Dendritic cell treated with granulocyte-macrophage colony-stimulating factor and Interleukin-4, amounts not matched to agents 40 ng/mL and 50 ng/mL, for 4 days (primary cell): ENCODE data around the gene IWS1.
"Not testable (repeated sequence)": the region's sequence is repeated elsewhere in the genome, so short reads cannot be mapped to it uniquely, and the experiment has no call there.

Experiments
- H3K27ac Mint-ChIP-seq: one replicate; pipeline ENCODE4 v1.8.0; 2022; ENCODE audit warnings: mild to moderate bottlenecking, mixed read lengths
- H3K27me3 Mint-ChIP-seq: one replicate; pipeline ENCODE4 v1.8.0; 2022; ENCODE audit warnings: mild to moderate bottlenecking, mixed read lengths
- H3K36me3 Mint-ChIP-seq: one replicate; pipeline ENCODE4 v1.8.0; 2022; ENCODE audit warnings: low read depth, mixed read lengths
- H3K4me1 Mint-ChIP-seq: one replicate; pipeline ENCODE4 v1.8.0; 2022; ENCODE audit warnings: low read depth, mixed read lengths
- H3K4me3 Mint-ChIP-seq: one replicate; pipeline ENCODE4 v1.8.0; 2022; ENCODE audit warnings: mild to moderate bottlenecking, moderate library complexity, mixed read lengths
- H3K9me3 Mint-ChIP-seq: one replicate; pipeline ENCODE4 v1.8.0; 2022; ENCODE audit warnings: mixed read lengths
- intact Hi-C: fragments of 100-400 bp; cut with micrococcal nuclease; formaldehyde crosslinking; loops from one replicate; pipeline ENCODE4 v1.15.0; 2022

The IWS1 gene

DNA sequence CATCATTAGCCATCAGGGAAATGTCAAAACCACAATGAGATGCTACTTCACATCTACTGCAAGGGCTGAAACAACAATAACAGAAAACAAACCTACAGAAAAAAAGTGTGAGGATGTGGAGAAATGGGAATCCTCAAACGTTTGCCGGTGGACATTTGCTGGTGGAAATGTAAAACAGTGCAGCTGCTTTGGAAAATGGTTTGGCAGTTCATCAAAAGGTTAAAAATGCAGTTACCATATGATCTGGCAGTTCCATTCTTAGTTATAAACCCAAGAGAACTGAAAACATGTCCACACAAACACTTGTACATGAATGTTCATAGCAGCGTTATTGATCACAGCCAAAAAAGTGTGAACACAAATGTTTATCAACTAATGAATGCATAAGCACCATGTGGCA lies 63.8 kb downstream of the IWS1 start:
- intact Hi-C loops: no loop called here
- Mint-ChIP-seq H3K9me3 (no peaks in the 10 kb centered on the region), H3K4me3 (no peak overlapping the region), H3K36me3 (peaks cover 4% of the 10 kb centered on the region), H3K4me1 (peaks cover 24% of the 10 kb centered on the region), H3K27me3 (no peaks in the 10 kb centered on the region), H3K27ac (no peak overlapping the region)

DNA sequence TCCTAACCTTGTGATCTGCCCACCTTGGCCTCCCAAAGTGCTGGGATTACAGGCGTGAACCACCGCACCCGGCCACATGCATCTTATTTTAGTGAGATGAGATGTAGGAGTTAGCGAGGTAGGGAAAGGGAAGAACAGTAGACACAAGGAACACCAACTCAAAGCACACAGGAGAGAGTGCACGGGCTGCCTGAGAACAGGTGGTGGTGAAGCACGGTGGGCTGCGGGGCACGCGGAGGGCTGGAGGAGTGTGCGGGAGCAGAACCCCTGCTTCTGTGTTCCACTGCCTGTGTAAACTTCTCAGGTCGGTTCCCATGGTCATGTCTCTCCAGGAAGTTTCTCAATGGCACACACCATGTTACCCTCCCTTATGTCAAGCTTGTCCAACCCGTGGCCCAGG lies 69.3 kb downstream of the IWS1 start:
- H3K36me3 Mint-ChIP-seq: no peaks in the 10 kb centered on the region
- no peak overlapping the region for H3K27ac Mint-ChIP-seq
- H3K4me1 Mint-ChIP-seq: peaks cover 31% of the 10 kb centered on the region
- intact Hi-C loops: no loop called here
- no peaks in the 10 kb centered on the region for H3K9me3 Mint-ChIP-seq
- no peak overlapping the region for H3K4me3 Mint-ChIP-seq
- no peaks in the 10 kb centered on the region for H3K27me3 Mint-ChIP-seq

DNA sequence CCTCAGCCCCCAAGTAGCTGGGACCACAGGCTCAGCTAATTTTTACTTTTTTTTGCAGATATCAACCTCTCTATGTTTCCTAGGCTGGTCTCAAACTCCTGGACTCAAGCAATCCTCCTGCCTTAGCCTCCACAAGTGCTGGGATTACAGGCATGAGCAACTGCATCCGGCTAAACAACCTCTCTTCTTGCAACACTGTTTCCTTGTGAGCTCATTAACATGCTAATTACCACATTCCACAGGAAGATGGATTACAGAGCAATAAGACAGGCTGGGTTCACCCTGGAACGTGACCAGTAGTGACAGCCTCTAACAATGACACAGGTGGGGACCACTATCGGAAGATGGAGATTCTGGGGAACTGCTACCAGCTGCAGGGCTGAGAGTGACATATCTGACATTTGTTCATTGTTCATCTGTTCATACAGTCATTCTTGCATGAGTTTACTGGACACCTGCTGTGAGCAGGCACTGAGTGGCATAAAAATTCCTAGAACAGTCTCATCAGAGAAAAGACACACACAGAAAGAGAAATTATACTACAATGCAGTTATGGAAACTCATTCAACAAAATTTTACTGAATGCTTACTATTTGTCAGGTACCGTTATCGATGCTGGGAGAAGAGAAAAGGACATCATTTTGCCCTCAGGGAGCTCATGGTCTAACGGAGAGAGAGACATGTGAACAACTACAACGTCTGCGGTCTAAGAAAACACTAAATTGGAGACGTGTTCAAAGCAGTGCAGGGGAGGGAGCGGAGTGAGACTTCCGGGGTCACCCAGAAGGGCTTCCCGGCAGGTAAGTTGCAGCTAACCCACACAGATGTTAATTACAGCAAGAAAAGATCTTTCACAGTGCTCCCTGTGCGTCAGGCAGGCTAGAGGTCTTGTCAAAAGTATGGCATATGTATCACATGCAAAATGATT lies 70.5 kb downstream of the IWS1 start:
- intact Hi-C loops: no loop called here
- Mint-ChIP-seq H3K36me3 (no peaks in the 10 kb centered on the region), H3K9me3 (no peaks in the 10 kb centered on the region), H3K27me3 (no peaks in the 10 kb centered on the region), H3K27ac (peak overlapping the region; percentile 21), H3K4me1 (peaks cover 37% of the 10 kb centered on the region), H3K4me3 (no peak overlapping the region)

DNA sequence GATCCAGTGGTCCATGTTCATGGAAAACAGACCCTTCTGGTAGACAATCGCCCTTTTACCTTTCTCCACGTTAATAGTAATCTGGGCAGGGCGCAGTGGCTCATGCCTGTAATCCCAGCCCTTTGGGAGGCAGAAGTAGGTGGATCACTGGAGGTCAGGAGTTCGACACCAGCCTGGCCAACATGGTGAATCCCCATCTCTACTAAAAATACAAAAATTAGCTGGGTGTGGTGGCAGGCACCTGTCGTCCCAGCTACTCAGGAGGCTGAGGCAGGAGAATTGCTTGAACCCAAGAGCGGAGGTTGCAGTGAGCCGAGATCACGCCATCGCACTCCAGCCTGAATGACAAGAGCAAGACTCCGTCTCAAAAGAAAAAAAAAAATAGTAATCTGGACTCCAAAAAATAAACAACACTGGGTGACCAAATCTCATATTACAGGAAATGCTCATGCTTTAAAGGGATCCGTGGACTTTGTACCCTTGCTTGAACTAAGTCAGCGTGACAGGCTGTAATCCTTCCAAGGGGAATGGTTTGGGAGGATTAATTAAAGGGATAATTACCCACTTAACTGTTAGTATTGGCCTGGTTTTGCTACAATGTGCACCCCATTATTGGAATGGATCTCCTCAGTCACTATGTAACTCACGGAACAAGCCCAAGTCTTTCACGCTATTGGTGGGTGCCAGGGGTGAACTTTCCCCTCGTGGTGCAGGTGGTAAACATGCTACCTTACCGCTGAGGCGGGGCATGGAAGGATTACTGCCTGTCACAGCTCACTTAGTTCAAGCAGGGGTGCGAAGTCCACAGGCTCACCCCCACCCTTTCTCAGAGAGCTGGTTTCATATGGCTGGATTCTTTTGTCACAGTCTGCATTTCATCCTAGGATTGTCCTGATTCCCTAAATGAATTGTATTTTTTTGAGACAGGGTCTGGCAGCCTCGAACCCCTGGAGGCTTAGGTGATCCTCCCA lies 71.4 kb downstream of the IWS1 start:
- H3K27me3 Mint-ChIP-seq: no peaks in the 10 kb centered on the region
- no peaks in the 10 kb centered on the region for H3K9me3 Mint-ChIP-seq
- no peak overlapping the region for H3K4me3 Mint-ChIP-seq
- intact Hi-C loops: no loop called here
- peak overlapping the region; percentile 21 for H3K27ac Mint-ChIP-seq
- peaks cover 37% of the 10 kb centered on the region for H3K4me1 Mint-ChIP-seq
- H3K36me3 Mint-ChIP-seq: no peaks in the 10 kb centered on the region

DNA sequence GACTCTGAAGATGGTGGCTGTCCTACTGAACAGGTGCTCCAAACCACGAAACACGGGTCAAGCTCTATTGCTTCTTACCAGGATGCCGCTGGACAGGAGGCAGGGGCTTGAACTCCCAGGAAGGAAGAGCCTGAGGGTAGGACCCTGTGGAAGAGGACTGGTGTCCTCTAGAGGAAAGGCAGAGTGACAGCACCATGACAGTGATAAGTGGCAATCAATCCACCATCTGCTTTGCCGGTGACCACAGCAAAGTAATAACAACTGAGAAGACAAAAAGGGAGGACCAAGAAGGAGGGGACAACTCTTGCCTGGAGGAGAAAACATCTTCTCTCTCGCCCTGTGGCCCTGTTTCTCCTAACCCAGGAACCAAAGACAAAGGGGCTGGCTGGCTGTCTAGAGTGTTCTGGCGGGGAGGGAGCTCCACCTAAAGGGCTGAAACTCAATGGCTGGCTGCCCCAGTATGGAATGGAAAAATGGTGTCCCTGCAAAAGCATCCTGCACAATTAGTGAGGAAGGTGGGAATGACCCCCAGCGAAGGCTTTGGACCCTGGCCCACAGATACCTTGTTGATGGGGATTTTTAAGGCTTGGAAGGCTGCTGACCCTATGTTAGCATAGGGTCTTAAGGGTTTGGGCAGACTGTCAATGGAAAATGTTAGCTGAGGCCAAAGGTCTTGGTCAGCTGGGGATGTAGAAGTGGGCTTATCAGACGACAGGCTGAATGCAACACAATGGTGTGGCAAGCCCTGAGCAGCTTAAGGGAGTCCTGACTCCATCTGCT lies 72.7 kb downstream of the IWS1 start:
- Mint-ChIP-seq H3K27ac (no peak overlapping the region), H3K36me3 (no peaks in the 10 kb centered on the region), H3K4me1 (peaks cover 33% of the 10 kb centered on the region), H3K9me3 (no peaks in the 10 kb centered on the region), H3K27me3 (no peaks in the 10 kb centered on the region), H3K4me3 (no peak overlapping the region)
- intact Hi-C loops: no loop called here

DNA sequence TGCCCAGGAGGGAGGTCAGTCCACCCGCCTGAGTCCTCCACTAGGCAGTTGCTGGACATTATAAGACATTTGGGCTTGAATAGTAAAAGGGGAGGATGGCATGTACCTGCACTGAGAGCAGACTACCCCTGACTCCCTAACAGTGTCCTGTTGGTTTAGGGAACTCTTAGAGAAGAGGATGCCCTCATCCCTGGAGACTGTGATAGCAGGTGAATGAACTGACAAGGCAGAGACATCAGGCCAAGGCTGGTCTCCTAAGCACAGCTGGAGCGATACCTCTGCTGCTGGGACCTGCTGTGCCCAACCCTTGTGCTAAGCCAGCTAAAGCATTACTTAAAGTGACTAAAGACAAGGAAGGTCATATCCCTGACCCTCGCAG lies 73.3 kb downstream of the IWS1 start:
- H3K4me1 Mint-ChIP-seq: peaks cover 27% of the 10 kb centered on the region
- H3K27ac Mint-ChIP-seq: no peak overlapping the region
- intact Hi-C loops: no loop called here

DNA sequence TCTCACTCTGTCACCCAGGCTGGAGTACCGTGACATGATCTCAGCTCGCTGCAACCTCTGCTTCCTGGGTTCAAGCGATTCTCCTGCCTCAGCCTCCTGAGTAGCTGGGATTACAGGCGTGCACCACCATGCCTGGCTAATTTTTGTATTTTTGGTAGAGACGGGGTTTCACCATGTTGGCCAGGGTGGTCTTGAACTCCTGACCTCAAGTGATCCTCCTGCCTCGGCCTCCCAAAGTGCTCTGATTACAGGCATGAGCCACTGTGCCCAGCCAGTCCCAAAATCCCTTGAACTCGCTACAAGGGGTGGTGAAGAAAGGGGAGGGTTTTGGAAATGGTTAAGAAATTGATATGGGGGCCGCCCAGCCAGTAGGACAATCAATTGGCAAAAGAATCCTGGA lies 73.9 kb downstream of the IWS1 start:
- H3K27me3 Mint-ChIP-seq, intact Hi-C loops, H3K27ac Mint-ChIP-seq, H3K9me3 Mint-ChIP-seq, H3K4me3 Mint-ChIP-seq, H3K36me3 Mint-ChIP-seq: not testable (repeated sequence)
- H3K4me1 Mint-ChIP-seq: peaks cover 21% of the 10 kb centered on the region

More for the DNA sequence above, 73.3 kb downstream of the IWS1 start:
- H3K27me3 Mint-ChIP-seq: no peaks in the 10 kb centered on the region
- H3K9me3 Mint-ChIP-seq: no peaks in the 10 kb centered on the region
- no peak overlapping the region for H3K4me3 Mint-ChIP-seq
- no peaks in the 10 kb centered on the region for H3K36me3 Mint-ChIP-seq

DNA sequence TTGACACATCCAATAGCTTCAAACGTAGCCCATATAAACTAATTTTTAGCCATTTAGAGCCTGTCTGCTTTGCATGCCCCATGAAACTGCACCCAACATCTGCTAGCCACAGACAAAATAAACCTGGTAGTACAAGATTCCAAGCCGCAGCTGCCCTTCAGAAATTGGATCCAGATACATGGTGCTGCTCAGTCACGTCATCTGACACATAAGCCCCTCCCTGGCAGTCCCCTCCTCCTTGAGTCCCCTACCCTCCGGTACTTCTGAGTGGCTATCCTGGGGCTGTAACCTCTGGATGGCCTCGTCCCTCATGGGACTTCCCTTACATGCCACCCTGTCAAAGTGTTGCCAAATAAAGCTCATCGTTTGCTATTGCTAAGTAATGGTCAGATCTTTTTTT lies 74.3 kb downstream of the IWS1 start:
- H3K4me1 Mint-ChIP-seq: peaks cover 18% of the 10 kb centered on the region
- H3K27me3 Mint-ChIP-seq: no peaks in the 10 kb centered on the region
- H3K4me3 Mint-ChIP-seq: no peak overlapping the region
- no peaks in the 10 kb centered on the region for H3K36me3 Mint-ChIP-seq
- no peaks in the 10 kb centered on the region for H3K9me3 Mint-ChIP-seq
- no peak overlapping the region for H3K27ac Mint-ChIP-seq
- intact Hi-C loops: no loop called here

DNA sequence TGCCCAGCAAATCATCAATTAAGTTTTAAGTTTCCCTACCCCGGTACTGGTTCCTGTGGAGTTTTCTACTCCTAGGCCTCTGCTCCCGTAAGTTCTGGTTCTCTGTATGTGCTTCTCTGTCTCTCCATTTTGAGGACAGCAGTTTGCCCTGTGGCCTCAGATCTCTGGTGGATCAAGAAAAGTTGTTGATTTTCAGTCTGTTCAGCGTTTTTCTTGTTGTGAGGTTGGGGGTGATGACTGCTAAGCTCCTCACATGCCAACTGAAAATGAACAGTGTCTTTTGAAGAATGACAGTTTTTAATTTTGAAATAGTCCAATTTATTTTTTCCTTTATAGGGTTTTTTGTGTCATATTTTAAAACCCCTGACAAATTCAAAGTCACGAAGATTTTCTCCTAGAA lies 76.4 kb downstream of the IWS1 start:
- Mint-ChIP-seq H3K9me3 (peaks cover 7% of the 10 kb centered on the region), H3K36me3 (no peaks in the 10 kb centered on the region), H3K27me3 (no peaks in the 10 kb centered on the region), H3K4me3 (no peak overlapping the region), H3K27ac (no peak overlapping the region), H3K4me1 (peaks cover 10% of the 10 kb centered on the region)
- intact Hi-C loops: no loop called here

DNA sequence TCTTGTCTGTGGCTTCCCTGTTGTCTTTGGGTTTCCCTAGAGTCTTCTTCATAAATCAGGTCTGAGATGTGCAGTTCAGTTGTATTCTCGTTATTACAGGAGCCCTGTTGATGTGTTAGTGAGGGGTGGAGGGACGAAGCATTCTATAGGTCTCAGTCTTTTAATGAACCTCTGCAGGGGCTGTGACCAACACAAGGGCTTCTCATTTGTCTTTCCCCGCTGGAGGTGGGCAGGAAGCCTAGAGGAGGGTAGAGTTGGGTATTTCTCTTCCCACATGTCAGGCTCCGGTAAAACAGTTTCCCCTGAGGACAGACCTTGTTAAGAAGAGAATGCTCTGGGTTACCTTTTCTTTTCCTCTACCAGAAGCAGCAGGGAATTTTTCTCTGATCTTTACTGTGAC lies 76.9 kb downstream of the IWS1 start:
- no peaks in the 10 kb centered on the region for H3K27me3 Mint-ChIP-seq
- H3K27ac Mint-ChIP-seq: no peak overlapping the region
- peaks cover 11% of the 10 kb centered on the region for H3K9me3 Mint-ChIP-seq
- H3K36me3 Mint-ChIP-seq: no peaks in the 10 kb centered on the region
- intact Hi-C loops: no loop called here
- H3K4me1 Mint-ChIP-seq: peaks cover 10% of the 10 kb centered on the region
- H3K4me3 Mint-ChIP-seq: no peak overlapping the region

DNA sequence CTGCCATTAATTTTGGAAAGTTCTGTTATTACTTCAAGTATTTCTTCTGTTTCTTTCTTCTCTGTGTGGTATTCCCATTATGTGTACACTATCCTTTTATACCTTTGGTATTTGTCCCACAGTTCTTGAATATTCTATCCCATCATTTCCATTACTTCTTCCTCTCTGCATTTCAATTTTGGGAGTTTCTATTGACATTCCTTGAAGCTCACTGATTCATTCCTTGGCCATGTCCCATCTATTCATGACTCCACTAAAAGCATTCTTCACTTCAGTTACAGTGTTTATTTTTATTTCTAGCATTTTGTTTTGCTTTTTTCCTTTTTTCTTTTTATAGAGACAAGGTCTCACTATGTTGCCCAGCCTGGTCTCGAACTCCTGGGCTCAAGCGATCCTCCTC lies 77.8 kb downstream of the IWS1 start:
- Mint-ChIP-seq H3K27me3 (no peaks in the 10 kb centered on the region), H3K4me1 (peaks cover 10% of the 10 kb centered on the region), H3K36me3 (no peaks in the 10 kb centered on the region), H3K4me3 (no peak overlapping the region), H3K9me3 (peaks cover 11% of the 10 kb centered on the region), H3K27ac (no peak overlapping the region)
- intact Hi-C loops: no loop called here

DNA sequence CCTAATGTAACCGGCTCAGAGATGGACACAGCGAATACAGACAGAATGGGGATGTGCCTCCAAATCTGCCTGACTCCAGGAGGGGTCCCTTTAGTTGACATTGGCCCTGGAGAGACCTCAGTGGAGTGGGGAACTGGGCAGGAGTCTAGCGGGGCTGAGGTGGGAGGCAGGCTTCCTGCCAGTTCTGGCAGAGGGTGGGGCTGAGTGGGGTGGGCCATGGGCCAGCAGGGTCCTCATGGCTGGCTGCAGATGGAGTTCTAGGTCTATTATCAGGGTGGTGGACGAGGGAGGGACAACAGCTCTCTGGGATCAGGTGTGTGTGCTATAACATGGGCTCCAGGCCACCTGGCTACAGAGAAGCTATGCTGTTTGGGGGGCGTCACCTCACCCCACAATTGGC lies 86.9 kb downstream of the IWS1 start:
- H3K27ac Mint-ChIP-seq: no peak overlapping the region
- intact Hi-C loops: no loop called here
- no peaks in the 10 kb centered on the region for H3K27me3 Mint-ChIP-seq
- peaks cover 10% of the 10 kb centered on the region for H3K9me3 Mint-ChIP-seq
- no peaks in the 10 kb centered on the region for H3K4me1 Mint-ChIP-seq
- H3K4me3 Mint-ChIP-seq: no peak overlapping the region
- no peaks in the 10 kb centered on the region for H3K36me3 Mint-ChIP-seq

DNA sequence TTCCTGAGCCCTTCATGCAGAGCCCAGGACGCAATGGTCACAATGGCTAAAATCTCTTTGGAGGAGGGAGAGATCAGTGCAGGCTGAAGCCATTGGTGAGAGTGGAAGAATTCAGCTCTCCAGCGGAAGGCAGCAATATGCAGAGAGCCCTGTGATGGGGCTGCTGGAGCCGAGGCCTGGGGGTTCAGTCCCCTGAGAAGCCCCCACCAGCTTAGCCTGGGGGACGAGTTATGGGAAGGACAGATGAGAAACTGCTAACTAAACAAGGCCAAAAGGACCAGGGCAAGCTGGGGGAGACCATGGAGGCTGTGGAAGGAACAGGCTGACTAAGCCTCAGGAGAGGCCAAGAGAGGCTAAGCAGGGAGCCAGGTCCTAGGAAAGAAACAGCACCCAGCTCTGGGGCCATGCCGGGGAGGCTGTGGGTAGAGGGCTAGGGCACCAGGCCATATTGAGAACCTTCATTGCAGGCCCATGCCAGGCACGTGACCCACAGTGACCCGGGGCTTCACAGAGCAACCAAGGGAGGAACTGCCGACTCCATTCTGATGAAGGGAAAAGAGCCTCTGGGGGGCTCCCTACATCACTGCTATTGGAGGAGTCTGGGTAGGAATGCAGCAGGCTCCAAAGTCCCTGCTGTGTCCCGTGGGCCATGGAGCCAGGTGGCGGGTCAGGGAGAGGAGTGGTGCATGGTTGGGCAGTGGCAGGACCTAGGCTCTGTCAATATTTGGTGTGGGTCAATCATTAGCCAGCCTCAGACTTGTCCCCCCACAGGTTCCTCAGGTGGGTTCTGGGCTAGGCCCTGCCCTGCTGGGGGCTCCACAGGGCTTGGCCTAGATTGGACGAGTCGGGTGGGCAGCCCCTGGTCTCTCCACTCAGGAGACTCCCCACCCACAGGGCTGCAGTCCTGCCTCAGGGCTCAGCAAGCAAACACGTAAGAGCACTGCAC lies 88.2 kb downstream of the IWS1 start:
- Mint-ChIP-seq H3K4me3 (no peak overlapping the region), H3K36me3 (no peaks in the 10 kb centered on the region), H3K9me3 (peaks cover 10% of the 10 kb centered on the region), H3K27me3 (no peaks in the 10 kb centered on the region), H3K27ac (no peak overlapping the region), H3K4me1 (no peaks in the 10 kb centered on the region)
- intact Hi-C loops: no loop called here
